ENCODE results near the gene RXRA.

GRCh38 chr9:134297083-134297410 is 29.2 kb upstream of the RXRA start:
- TF ChIP-seq CTCF (IDR thresholded peaks at IDR 0.05): no peak
- no peak for TF ChIP-seq POLR2A (IDR thresholded peaks at IDR 0.05)

All from tibial nerve (tissue), 3 donors.